ENCODE measurements around the gene TGM5.

DNA sequence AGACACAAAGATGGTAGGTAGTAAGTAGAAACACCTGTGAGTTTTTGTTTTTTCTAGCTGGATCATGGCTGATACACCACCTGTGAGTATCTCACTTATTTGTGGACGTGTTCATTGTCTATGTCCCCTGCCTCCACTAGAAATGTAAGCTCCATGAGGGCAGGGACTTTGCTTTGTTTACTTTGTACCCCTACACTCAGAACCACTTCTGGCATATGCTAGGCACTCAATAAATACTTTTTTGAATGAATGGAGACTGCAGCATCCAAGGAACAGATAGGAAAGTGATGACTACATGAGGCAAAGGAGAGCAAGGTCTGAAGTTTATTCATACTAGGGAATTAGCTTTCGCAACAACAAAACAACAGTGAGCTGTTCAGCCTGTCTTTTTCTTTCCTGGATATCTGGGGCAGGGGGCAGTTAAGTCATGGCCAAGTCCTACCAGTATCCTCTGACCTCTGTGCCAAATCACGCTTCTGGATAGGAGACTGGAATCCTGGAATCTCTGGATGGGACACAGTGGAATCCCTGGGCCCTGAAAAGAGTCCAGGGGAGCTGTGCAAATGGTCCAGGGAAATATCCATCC is 34.3 kb downstream of the TGM5 start:
- TF ChIP-seq ZNF263 (CRISPR knock-in tag; IDR thresholded peaks at IDR 0.05; ENCODE audit: low read depth) (no peak), ETV6 (CRISPR knock-in tag; IDR thresholded peaks at IDR 0.05) (no peak), MYBL2 (CRISPR knock-in tag; IDR thresholded peaks at IDR 0.05) (no peak), GABPB1 (CRISPR knock-in tag; IDR thresholded peaks at IDR 0.05) (no peak), CREB1 (CRISPR knock-in tag; IDR thresholded peaks at IDR 0.05) (no peak), SP1 (CRISPR knock-in tag; conservative IDR thresholded peaks at IDR 0.05) (no peak), CBFB (CRISPR knock-in tag; IDR thresholded peaks at IDR 0.05; ENCODE audit: low read depth) (no peak), CREM (CRISPR knock-in tag; IDR thresholded peaks at IDR 0.05) (no peak), E2F1 (CRISPR knock-in tag; IDR thresholded peaks at IDR 0.05) (no peak), IRF1 (CRISPR knock-in tag; IDR thresholded peaks at IDR 0.05) (no peak), ATF1 (CRISPR knock-in tag; IDR thresholded peaks at IDR 0.05) (no peak)
- TF ChIP-seq, protein P1, sequence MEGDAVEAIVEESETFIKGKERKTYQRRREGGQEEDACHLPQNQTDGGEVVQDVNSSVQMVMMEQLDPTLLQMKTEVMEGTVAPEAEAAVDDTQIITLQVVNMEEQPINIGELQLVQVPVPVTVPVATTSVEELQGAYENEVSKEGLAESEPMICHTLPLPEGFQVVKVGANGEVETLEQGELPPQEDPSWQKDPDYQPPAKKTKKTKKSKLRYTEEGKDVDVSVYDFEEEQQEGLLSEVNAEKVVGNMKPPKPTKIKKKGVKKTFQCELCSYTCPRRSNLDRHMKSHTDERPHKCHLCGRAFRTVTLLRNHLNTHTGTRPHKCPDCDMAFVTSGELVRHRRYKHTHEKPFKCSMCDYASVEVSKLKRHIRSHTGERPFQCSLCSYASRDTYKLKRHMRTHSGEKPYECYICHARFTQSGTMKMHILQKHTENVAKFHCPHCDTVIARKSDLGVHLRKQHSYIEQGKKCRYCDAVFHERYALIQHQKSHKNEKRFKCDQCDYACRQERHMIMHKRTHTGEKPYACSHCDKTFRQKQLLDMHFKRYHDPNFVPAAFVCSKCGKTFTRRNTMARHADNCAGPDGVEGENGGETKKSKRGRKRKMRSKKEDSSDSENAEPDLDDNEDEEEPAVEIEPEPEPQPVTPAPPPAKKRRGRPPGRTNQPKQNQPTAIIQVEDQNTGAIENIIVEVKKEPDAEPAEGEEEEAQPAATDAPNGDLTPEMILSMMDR (IDR thresholded peaks at IDR 0.05): no peak
- TF ChIP-seq, protein P2, sequence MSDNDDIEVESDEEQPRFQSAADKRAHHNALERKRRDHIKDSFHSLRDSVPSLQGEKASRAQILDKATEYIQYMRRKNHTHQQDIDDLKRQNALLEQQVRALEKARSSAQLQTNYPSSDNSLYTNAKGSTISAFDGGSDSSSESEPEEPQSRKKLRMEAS (CRISPR knock-in tag; IDR thresholded peaks at IDR 0.05): no peak

All from WTC11 (cell line).